GM23338 (cell line): ENCODE data around the gene PCGF6. TPM values are rescaled to one million over a fixed set of nuclear protein-coding genes. Genes with fewer than 3 reads are reported as not detected.
"Not testable (repeated sequence)": the region's sequence is repeated elsewhere in the genome, so short reads cannot be mapped to it uniquely, and the experiment has no call there.

ENCODE experiments used
- ATAC-seq: fragments of 200-7000 bp; cut with Tn5 transposase; 3 replicates; pipeline ENCODE4 v1.9.1; 2020
- DNase-seq: peaks from one replicate; pipeline ENCODE4 v3.0.0-alpha.2; 2015; ENCODE audit warnings: low spot score
- H2AFZ ChIP-seq: fragments of 200-600 bp; sonication (generic); 2 replicates; pipeline ENCODE4 v1.8.0; 2016; ENCODE audit warnings: antibody characterized with exemption, mild to moderate bottlenecking, moderate library complexity
- H3F3A ChIP-seq: fragments of 200-600 bp; sonication (generic); replicated peaks from 2 replicates; pipeline ENCODE4 v1.8.0; 2017; ENCODE audit warnings: antibody characterized with exemption, mixed run types, low read depth
- H3K27ac ChIP-seq: fragments of 200-600 bp; sonication (generic); 2 replicates; pipeline ENCODE4 v1.6.1; 2016; ENCODE audit warnings: low read depth
- H3K27me3 ChIP-seq: fragments of 200-600 bp; sonication (generic); 2 replicates; pipeline ENCODE4 v1.8.0; 2016; ENCODE audit warnings: mild to moderate bottlenecking, mixed run types, moderate library complexity; ENCODE audit not compliant: insufficient read depth
- H3K36me3 ChIP-seq: fragments of 200-600 bp; sonication (generic); 2 replicates; pipeline ENCODE4 v1.8.0; 2016; ENCODE audit warnings: mild to moderate bottlenecking; ENCODE audit not compliant: insufficient read depth
- H3K4me1 ChIP-seq: fragments of 200-600 bp; sonication (generic); 2 replicates; pipeline ENCODE4 v1.8.0; 2016; ENCODE audit warnings: mild to moderate bottlenecking, moderate library complexity; ENCODE audit not compliant: insufficient read depth
- H3K4me2 ChIP-seq: fragments of 200-600 bp; sonication (generic); 2 replicates; pipeline ENCODE4 v1.7.1; 2017; ENCODE audit warnings: mixed run types
- H3K4me3 ChIP-seq: fragments of 200-600 bp; sonication (generic); 2 replicates; pipeline ENCODE4 v1.6.1; 2016; ENCODE audit warnings: mixed run types
- H3K79me2 ChIP-seq: fragments of 200-600 bp; sonication (generic); replicated peaks from 2 replicates; pipeline ENCODE4 v1.8.0; 2017; ENCODE audit warnings: mild to moderate bottlenecking; ENCODE audit not compliant: insufficient read depth
- H3K9me2 ChIP-seq: fragments of 200-600 bp; sonication (generic); 2 replicates; pipeline ENCODE4 v1.8.0; 2017; ENCODE audit not compliant: insufficient read depth
- H4K20me1 ChIP-seq: fragments of 200-600 bp; sonication (generic); replicated peaks from 2 replicates; pipeline ENCODE4 v1.8.0; 2017; ENCODE audit warnings: mild to moderate bottlenecking; ENCODE audit not compliant: insufficient read depth
- H3K27ac Mint-ChIP-seq: 2 replicates; pipeline ENCODE4 v1.8.0; 2020; ENCODE audit warnings: inconsistent platforms, mild to moderate bottlenecking, moderate library complexity, mixed read lengths
- H3K27me3 Mint-ChIP-seq: 3 replicates; pipeline ENCODE4 v1.8.0; 2022; ENCODE audit warnings: low read depth, mild to moderate bottlenecking, moderate library complexity, mixed read lengths, inconsistent platforms; ENCODE audit not compliant: insufficient read depth, poor library complexity
- H3K36me3 Mint-ChIP-seq: 3 replicates; pipeline ENCODE4 v1.8.0; 2021; ENCODE audit warnings: low read depth, mild to moderate bottlenecking, inconsistent platforms, moderate library complexity, mixed read lengths
- H3K4me1 Mint-ChIP-seq: 3 replicates; pipeline ENCODE4 v1.8.0; 2020; ENCODE audit warnings: mild to moderate bottlenecking, inconsistent platforms, mixed read lengths
- H3K4me3 Mint-ChIP-seq: 3 replicates; pipeline ENCODE4 v1.8.0; 2021; ENCODE audit warnings: moderate library complexity, mild to moderate bottlenecking, inconsistent platforms, mixed read lengths
- H3K9me3 Mint-ChIP-seq: 3 replicates; pipeline ENCODE4 v1.8.0; 2020; ENCODE audit warnings: moderate library complexity, mild to moderate bottlenecking, inconsistent platforms, mixed read lengths
- CREB1 ChIP-seq: fragments of 250-450 bp; sonication (Bioruptor Pico); IDR thresholded peaks from 2 replicates; pipeline ENCODE4 v1.5.0; 2020; ENCODE audit warnings: low read depth, mild to moderate bottlenecking, moderate library complexity
- EZH2 ChIP-seq: fragments of 200-600 bp; sonication (generic); IDR thresholded peaks from one replicate; pipeline ENCODE4 v1.8.0; 2017; ENCODE audit warnings: antibody characterized with exemption, mild to moderate bottlenecking, low read depth; ENCODE audit not compliant: unreplicated experiment
- JUNB ChIP-seq: IDR thresholded peaks from one replicate; pipeline ENCODE4 v1.6.1; 2016; ENCODE audit warnings: antibody characterized with exemption; ENCODE audit not compliant: unreplicated experiment
- NANOG ChIP-seq: IDR thresholded peaks from 2 replicates; pipeline ENCODE4 v1.6.1; 2016; ENCODE audit warnings: antibody characterized with exemption, borderline replicate concordance
- POLR2AphosphoS5 ChIP-seq: IDR thresholded peaks from 2 replicates; pipeline ENCODE4 v1.6.1; 2016; ENCODE audit warnings: antibody characterized with exemption, low read depth
- STAT1 ChIP-seq: IDR thresholded peaks from one replicate; pipeline ENCODE4 v1.6.1; 2016; ENCODE audit warnings: antibody characterized with exemption; ENCODE audit not compliant: unreplicated experiment
- ZNF114 ChIP-seq: fragments of 250-450 bp; sonication (Bioruptor Pico); IDR thresholded peaks from 2 replicates; pipeline ENCODE4 v1.5.0; 2020; ENCODE audit warnings: mild to moderate bottlenecking, moderate library complexity
- polyA plus RNA-seq: library from polyadenylated mRNA; unstranded; fragments of >200 nt; fragmentation: Nextera tagmentation; extraction: Ambion mirVana; gene quantifications from 2 replicates; pipeline ENCODE4 v1.2.1, GENCODE V29; 2016
- total RNA-seq: library from RNA; depleted of rRNA; stranded (reverse); fragments of >200 nt; shearing (Covaris generic); gene quantifications from 2 replicates; pipeline ENCODE4 v1.2.3, GENCODE V29; 2014
- TF ChIP-seq, protein P1 (sequence below), 2 experiments: fragments of 200-600 bp in 1 of 2; sonication (generic) in 1 of 2; conservative IDR thresholded peaks; 2 replicates each; pipeline versions ENCODE4 v1.5.1 to v1.6.1; 2016 to 2017; ENCODE audit warnings: antibody characterized with exemption in 2 of 2, low read depth in 2 of 2, mild to moderate bottlenecking in 2 of 2, moderate library complexity in 1 of 2

PCGF6 gene
- total and polyA plus RNA-seq, 2 experiments from 2014 or later, result 14.0 to 22.3 TPM

DNA sequence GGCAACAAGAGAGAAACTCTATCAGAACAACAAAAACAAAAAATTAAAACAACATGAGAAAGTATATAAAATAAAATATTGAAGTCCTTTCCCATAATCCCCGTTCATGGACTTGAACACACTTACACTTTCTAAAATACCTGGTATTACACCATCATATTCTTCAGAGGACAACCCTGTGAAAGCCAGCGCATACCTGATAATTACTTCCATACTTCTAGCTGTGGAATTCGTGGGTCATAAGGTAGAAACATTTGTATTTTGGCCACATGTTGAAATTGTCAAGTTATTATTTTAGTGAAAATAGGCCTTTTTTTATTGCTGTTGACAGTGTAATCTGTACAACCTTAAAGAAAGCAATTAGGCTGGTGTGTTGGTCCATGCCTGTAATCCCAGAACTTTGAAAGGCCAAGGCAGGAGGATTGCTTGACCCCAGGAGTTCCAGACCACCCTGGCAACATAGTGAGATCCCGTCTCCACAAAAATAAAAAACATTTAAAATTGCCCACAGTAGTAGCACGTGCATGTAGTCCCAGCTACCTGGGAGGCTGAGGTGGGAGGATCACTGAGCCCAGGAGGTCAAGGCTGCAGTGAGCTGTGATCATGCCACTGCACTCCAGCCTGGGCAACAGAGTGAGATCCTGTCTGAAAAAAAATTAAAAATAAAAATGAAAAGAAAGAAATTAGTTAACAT, 5.1 kb upstream of the PCGF6 start:
- Mint-ChIP-seq H3K27me3 (peaks cover 5% of the 10 kb centered on the region), H3K27ac (no peak overlapping the region), H3K4me1 (peaks cover 3% of the 10 kb centered on the region; the same call in 1 of the 3 replicates), H3K36me3 (no peaks in the 10 kb centered on the region; the same call in 2 of the 3 replicates), H3K4me3 (no peak overlapping the region), H3K9me3 (no peaks in the 10 kb centered on the region)
- ATAC-seq (no peak), DNase-seq (no peak)
- H3K9me2 ChIP-seq, result no peaks in the 10 kb centered on the region
- no peak overlapping the region for H2AFZ ChIP-seq
- H3K4me1 ChIP-seq, result peaks cover 5% of the 10 kb centered on the region
- TF ChIP-seq STAT1, result no peak
- TF ChIP-seq NANOG, result no peak
- TF ChIP-seq CREB1 (CRISPR knock-in tag), result no peak
- no peak for TF ChIP-seq POLR2AphosphoS5
- no peaks in the 10 kb centered on the region for H3K36me3 ChIP-seq
- no peak overlapping the region for H3K4me3 ChIP-seq
- H3K27ac ChIP-seq, result no peak overlapping the region
- H3F3A ChIP-seq, result no peaks in the 10 kb centered on the region
- H3K4me2 ChIP-seq, result no peak overlapping the region
- no peaks in the 10 kb centered on the region for H4K20me1 ChIP-seq
- no peaks in the 10 kb centered on the region for H3K27me3 ChIP-seq
- H3K79me2 ChIP-seq, result no peaks in the 10 kb centered on the region

- not testable (repeated sequence) for H3K9me2 ChIP-seq, H2AFZ ChIP-seq, ATAC-seq, H4K20me1 ChIP-seq, H3K27ac ChIP-seq, H3K79me2 ChIP-seq, H3K27ac Mint-ChIP-seq, H3K4me2 ChIP-seq, H3K36me3 Mint-ChIP-seq, H3K4me3 Mint-ChIP-seq, H3K36me3 ChIP-seq, H3K27me3 ChIP-seq, H3K4me1 ChIP-seq, H3K4me1 Mint-ChIP-seq, H3F3A ChIP-seq, H3K4me3 ChIP-seq, H3K9me3 Mint-ChIP-seq, H3K27me3 Mint-ChIP-seq
- peak; percentile 29 for DNase-seq
Measured at GRCh38 chr10:103354567-103354966, 3.6 kb upstream of the PCGF6 start.

DNA sequence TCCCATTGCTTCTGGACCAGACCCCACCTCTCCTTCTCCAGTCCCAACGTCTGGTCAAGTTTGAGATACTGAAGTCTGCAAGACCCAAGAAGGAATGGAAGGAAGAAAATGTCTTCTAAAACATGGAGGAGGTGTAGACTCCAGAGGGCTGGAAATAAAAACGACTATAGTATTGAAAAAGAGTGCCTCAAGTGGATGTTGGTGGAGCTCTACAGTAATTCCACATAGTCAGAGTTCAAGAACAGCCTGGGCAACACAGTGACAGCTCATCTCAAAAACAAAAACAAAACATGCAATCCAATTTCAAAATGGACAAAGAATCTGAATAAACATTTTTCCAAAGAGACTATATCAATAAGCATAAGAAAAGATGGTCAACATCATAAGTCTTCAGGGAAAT, 2.3 kb upstream of the PCGF6 start:
- Mint-ChIP-seq H3K4me3 (no peak overlapping the region), H3K36me3 (peaks cover 4% of the 10 kb centered on the region)
- TF ChIP-seq, protein P1, sequence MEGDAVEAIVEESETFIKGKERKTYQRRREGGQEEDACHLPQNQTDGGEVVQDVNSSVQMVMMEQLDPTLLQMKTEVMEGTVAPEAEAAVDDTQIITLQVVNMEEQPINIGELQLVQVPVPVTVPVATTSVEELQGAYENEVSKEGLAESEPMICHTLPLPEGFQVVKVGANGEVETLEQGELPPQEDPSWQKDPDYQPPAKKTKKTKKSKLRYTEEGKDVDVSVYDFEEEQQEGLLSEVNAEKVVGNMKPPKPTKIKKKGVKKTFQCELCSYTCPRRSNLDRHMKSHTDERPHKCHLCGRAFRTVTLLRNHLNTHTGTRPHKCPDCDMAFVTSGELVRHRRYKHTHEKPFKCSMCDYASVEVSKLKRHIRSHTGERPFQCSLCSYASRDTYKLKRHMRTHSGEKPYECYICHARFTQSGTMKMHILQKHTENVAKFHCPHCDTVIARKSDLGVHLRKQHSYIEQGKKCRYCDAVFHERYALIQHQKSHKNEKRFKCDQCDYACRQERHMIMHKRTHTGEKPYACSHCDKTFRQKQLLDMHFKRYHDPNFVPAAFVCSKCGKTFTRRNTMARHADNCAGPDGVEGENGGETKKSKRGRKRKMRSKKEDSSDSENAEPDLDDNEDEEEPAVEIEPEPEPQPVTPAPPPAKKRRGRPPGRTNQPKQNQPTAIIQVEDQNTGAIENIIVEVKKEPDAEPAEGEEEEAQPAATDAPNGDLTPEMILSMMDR (conservative IDR thresholded peaks at IDR 0.05; ENCODE audit: low read depth in 2 of 2), result 0 out of 4 replicates have a peak, but pooled peaks have one; percentile 6 to 19
- TF ChIP-seq JUNB (no peak), ZNF114 (CRISPR knock-in tag) (no peak), EZH2 (no peak), CREB1 (CRISPR knock-in tag) (no peak)

More for the DNA sequence above, 2.3 kb upstream of the PCGF6 start:
- Histone ChIP-seq H3K79me2 (peaks cover 16% of the 10 kb centered on the region), H3F3A (0 out of 2 replicates have a peak, but pooled peaks cover 2% of the 10 kb centered on the region), H4K20me1 (peaks cover 8% of the 10 kb centered on the region), H3K4me1 (peaks cover 5% of the 10 kb centered on the region), H3K27ac (no peak overlapping the region), H3K36me3 (peaks cover 10% of the 10 kb centered on the region), H3K4me2 (no peak overlapping the region), H2AFZ (no peak overlapping the region), H3K9me2 (no peaks in the 10 kb centered on the region), H3K27me3 (no peaks in the 10 kb centered on the region), H3K4me3 (no peak overlapping the region)
- peaks cover 3% of the 10 kb centered on the region; the same call in 1 of the 3 replicates for H3K4me1 Mint-ChIP-seq
- ATAC-seq (no peak), DNase-seq (peak; percentile 31)
- peaks cover 5% of the 10 kb centered on the region for H3K27me3 Mint-ChIP-seq
- H3K9me3 Mint-ChIP-seq, result no peaks in the 10 kb centered on the region
- no peak overlapping the region for H3K27ac Mint-ChIP-seq
